Measurements from ENCODE around the gene METTL18.

The METTL18 gene

GRCh38 chr1:169794530-169795416 lies at the start of gene METTL18:
METTL18 (minus strand) TSS chr1:169794907; CDS start chr1:169793695, 1,212 bp downstream.
- H3K27me3 ChIP-seq (ENCODE audit: control insufficient read depth in 1 of 2, insufficient read depth in 2 of 2, low read length in 2 of 2) = no peaks in the 10 kb centered on the region
- H3K4me3 ChIP-seq (ENCODE audit: low read length in 2 of 2) = peak within 1 kb of the TSS; percentile 81 to 92
- H3K4me1 ChIP-seq (ENCODE audit: control insufficient read depth, insufficient read depth, low read length) = peaks cover 6% of the 10 kb centered on the region
- peak within 1 kb of the TSS; percentile 83 for H3K27ac ChIP-seq (ENCODE audit: low read length)
- peak within 1 kb of the TSS; percentile 78 to 91 for H3K9ac ChIP-seq (ENCODE audit: low read length in 2 of 2)
- no peaks in the 10 kb centered on the region for H3K9me3 ChIP-seq (ENCODE audit: control insufficient read depth in 2 of 2, low read length in 2 of 2)
- H3K36me3 ChIP-seq (ENCODE audit: control insufficient read depth in 2 of 2, insufficient read depth in 2 of 2, low read length in 2 of 2) = peaks cover 0 to 4% of the 10 kb centered on the region in 2 donors

DNA sequence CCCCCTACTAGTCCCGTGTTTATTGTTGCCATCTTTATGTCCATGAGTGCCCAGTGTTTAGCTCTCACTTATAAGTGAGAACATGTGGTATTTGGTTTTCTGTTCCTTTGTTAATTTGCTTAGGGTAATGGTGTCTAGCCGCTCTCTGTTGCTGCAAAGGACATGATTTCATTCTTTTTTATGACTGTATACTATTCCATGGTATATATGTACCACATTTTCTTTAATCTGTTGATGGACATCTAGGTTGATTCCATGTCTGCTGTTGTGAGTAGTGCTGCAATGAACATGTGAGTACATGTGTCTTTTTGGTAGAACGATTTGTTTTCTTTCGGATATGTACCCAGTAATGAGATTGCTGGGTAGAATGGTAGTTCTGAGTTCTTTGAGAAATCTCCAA lies 44.2 kb upstream of the METTL18 start:
- Histone ChIP-seq H3K4me3 (ENCODE audit: low read length in 2 of 2) (no peak overlapping the region), H3K27me3 (ENCODE audit: control insufficient read depth in 1 of 2, insufficient read depth in 2 of 2, low read length in 2 of 2) (no peaks in the 10 kb centered on the region), H3K9me3 (ENCODE audit: control insufficient read depth in 2 of 2, low read length in 2 of 2) (no peaks in the 10 kb centered on the region), H3K36me3 (ENCODE audit: control insufficient read depth in 2 of 2, insufficient read depth in 2 of 2, low read length in 2 of 2) (peaks cover 0 to 8% of the 10 kb centered on the region in 2 donors), H3K4me1 (ENCODE audit: control insufficient read depth, insufficient read depth, low read length) (no peaks in the 10 kb centered on the region), H3K27ac (ENCODE audit: low read length) (no peak overlapping the region), H3K9ac (ENCODE audit: low read length in 2 of 2) (no peak overlapping the region)

DNA sequence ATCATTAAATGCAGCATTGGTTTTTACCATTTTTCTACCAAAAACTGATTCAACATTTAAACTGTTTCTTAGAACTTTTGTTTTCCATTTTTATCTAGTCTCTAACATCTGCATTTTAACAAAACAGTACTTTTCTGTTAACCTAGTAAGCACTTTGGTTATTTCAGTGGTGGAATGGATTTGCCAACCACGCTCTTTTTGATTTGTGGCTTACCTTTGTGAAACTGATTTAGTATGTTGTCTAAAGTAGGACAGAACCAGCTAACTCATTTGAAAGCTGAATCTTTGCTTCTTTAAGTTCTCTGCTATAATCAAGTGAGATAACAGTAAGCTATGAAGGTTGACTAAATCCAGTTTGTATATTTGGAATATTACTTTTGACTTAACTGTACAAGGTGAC lies 41.5 kb upstream of the METTL18 start:
- Histone ChIP-seq H3K27me3 (ENCODE audit: control insufficient read depth in 1 of 2, insufficient read depth in 2 of 2, low read length in 2 of 2) (no peaks in the 10 kb centered on the region), H3K9me3 (ENCODE audit: control insufficient read depth in 2 of 2, low read length in 2 of 2) (no peaks in the 10 kb centered on the region), H3K27ac (ENCODE audit: low read length) (no peak overlapping the region), H3K4me3 (ENCODE audit: low read length in 2 of 2) (no peak overlapping the region), H3K36me3 (ENCODE audit: control insufficient read depth in 2 of 2, insufficient read depth in 2 of 2, low read length in 2 of 2) (peaks cover 0 to 5% of the 10 kb centered on the region in 2 donors), H3K9ac (ENCODE audit: low read length in 2 of 2) (no peak overlapping the region), H3K4me1 (ENCODE audit: control insufficient read depth, insufficient read depth, low read length) (no peaks in the 10 kb centered on the region)

DNA sequence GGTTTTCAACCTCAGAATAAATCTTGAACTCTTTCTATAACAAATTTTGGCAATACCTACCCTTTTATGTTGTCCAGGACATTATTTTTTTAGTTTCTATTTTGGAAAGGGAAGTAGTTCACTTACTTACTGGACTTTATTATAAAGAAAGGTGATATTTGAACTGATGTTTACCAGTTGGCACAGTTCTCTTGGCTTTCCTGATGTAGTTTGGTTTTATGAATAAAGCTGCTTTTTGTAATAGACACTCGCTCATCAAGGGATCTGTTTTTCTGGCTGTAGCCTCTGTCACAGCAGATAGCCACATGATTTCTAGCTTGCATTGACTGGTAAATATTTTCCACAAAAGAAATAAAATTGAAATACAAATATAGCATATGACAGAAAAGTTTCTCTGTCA lies 40.9 kb upstream of the METTL18 start:
- Histone ChIP-seq H3K4me3 (ENCODE audit: low read length in 2 of 2) (no peak overlapping the region), H3K9ac (ENCODE audit: low read length in 2 of 2) (no peak overlapping the region), H3K27ac (ENCODE audit: low read length) (no peak overlapping the region), H3K4me1 (ENCODE audit: control insufficient read depth, insufficient read depth, low read length) (no peaks in the 10 kb centered on the region), H3K9me3 (ENCODE audit: control insufficient read depth in 2 of 2, low read length in 2 of 2) (no peaks in the 10 kb centered on the region), H3K36me3 (ENCODE audit: control insufficient read depth in 2 of 2, insufficient read depth in 2 of 2, low read length in 2 of 2) (peaks cover 0 to 5% of the 10 kb centered on the region in 2 donors), H3K27me3 (ENCODE audit: control insufficient read depth in 1 of 2, insufficient read depth in 2 of 2, low read length in 2 of 2) (no peaks in the 10 kb centered on the region)

- H3K27me3 ChIP-seq (ENCODE audit: control insufficient read depth in 1 of 2, insufficient read depth in 2 of 2, low read length in 2 of 2) = no peaks in the 10 kb centered on the region
- no peaks in the 10 kb centered on the region for H3K9me3 ChIP-seq (ENCODE audit: control insufficient read depth in 2 of 2, low read length in 2 of 2)
- H3K27ac ChIP-seq (ENCODE audit: low read length) = no peak overlapping the region
- H3K36me3 ChIP-seq (ENCODE audit: control insufficient read depth in 2 of 2, insufficient read depth in 2 of 2, low read length in 2 of 2) = peaks cover 0 to 5% of the 10 kb centered on the region in 2 donors
- H3K4me1 ChIP-seq (ENCODE audit: control insufficient read depth, insufficient read depth, low read length) = no peaks in the 10 kb centered on the region
- H3K4me3 ChIP-seq (ENCODE audit: low read length in 2 of 2) = no peak overlapping the region
- H3K9ac ChIP-seq (ENCODE audit: low read length in 2 of 2) = no peak overlapping the region
These were observed 40.2 kb upstream of the METTL18 start for GRCh38 chr1:169834869-169835268.

- Histone ChIP-seq H3K4me3 (ENCODE audit: low read length in 2 of 2) (no peak overlapping the region), H3K4me1 (ENCODE audit: control insufficient read depth, insufficient read depth, low read length) (no peaks in the 10 kb centered on the region), H3K27me3 (ENCODE audit: control insufficient read depth in 1 of 2, insufficient read depth in 2 of 2, low read length in 2 of 2) (no peaks in the 10 kb centered on the region), H3K36me3 (ENCODE audit: control insufficient read depth in 2 of 2, insufficient read depth in 2 of 2, low read length in 2 of 2) (peaks cover 0 to under 1% of the 10 kb centered on the region in 2 donors), H3K9me3 (ENCODE audit: control insufficient read depth in 2 of 2, low read length in 2 of 2) (no peaks in the 10 kb centered on the region), H3K27ac (ENCODE audit: low read length) (no peak overlapping the region), H3K9ac (ENCODE audit: low read length in 2 of 2) (no peak overlapping the region)
These were observed 38.6 kb upstream of the METTL18 start for GRCh38 chr1:169833179-169833901.

DNA sequence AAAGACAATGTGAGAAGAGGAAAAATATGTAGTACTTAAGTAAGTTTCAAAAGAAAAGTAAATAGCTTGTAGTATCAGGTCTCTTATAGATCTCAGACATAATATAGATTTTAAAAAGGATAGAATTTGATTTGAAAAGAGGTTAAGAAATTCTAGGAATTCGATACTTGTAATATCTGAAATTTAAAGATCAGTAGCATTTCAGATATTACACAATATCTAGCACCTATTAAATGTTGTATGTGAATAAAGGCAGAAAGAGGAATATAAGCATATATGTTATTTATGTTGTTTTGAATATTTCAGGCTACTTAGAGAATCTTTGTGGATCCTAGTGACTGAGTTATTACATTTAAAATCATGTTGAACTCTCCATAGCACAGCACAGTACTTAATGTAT lies 35.0 kb upstream of the METTL18 start:
- Histone ChIP-seq H3K9me3 (ENCODE audit: control insufficient read depth in 2 of 2, low read length in 2 of 2) (no peaks in the 10 kb centered on the region), H3K27ac (ENCODE audit: low read length) (no peak overlapping the region), H3K4me3 (ENCODE audit: low read length in 2 of 2) (no peak overlapping the region), H3K27me3 (ENCODE audit: control insufficient read depth in 1 of 2, insufficient read depth in 2 of 2, low read length in 2 of 2) (no peaks in the 10 kb centered on the region), H3K9ac (ENCODE audit: low read length in 2 of 2) (no peak overlapping the region), H3K4me1 (ENCODE audit: control insufficient read depth, insufficient read depth, low read length) (no peaks in the 10 kb centered on the region), H3K36me3 (ENCODE audit: control insufficient read depth in 2 of 2, insufficient read depth in 2 of 2, low read length in 2 of 2) (peaks cover 4 to 6% of the 10 kb centered on the region in 2 donors)

DNA sequence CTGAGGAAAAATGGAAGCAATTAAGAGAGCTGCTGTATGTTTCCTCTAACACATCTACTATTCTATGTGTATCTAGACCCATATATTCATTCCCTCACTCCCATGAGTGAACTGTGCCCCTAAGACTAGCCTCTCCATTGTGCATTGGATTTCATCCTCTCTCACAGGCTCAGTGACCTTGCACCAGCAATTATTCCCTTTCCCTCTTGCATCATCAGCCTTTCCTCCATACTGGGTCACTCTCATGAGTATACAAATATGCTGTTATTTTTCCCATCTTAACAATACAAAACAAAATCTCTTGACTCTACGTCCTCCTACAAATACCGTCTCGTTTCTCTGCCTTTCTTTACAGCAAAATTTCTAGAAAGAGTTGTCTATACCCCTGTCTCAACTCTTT lies 29.4 kb upstream of the METTL18 start:
- H3K36me3 ChIP-seq (ENCODE audit: control insufficient read depth in 2 of 2, insufficient read depth in 2 of 2, low read length in 2 of 2) = peaks cover 7 to 14% of the 10 kb centered on the region in 2 donors
- H3K9me3 ChIP-seq (ENCODE audit: control insufficient read depth in 2 of 2, low read length in 2 of 2) = no peaks in the 10 kb centered on the region
- no peaks in the 10 kb centered on the region for H3K4me1 ChIP-seq (ENCODE audit: control insufficient read depth, insufficient read depth, low read length)
- no peak overlapping the region for H3K4me3 ChIP-seq (ENCODE audit: low read length in 2 of 2)
- no peak overlapping the region for H3K27ac ChIP-seq (ENCODE audit: low read length)
- no peaks in the 10 kb centered on the region for H3K27me3 ChIP-seq (ENCODE audit: control insufficient read depth in 1 of 2, insufficient read depth in 2 of 2, low read length in 2 of 2)
- H3K9ac ChIP-seq (ENCODE audit: low read length in 2 of 2) = no peak overlapping the region

DNA sequence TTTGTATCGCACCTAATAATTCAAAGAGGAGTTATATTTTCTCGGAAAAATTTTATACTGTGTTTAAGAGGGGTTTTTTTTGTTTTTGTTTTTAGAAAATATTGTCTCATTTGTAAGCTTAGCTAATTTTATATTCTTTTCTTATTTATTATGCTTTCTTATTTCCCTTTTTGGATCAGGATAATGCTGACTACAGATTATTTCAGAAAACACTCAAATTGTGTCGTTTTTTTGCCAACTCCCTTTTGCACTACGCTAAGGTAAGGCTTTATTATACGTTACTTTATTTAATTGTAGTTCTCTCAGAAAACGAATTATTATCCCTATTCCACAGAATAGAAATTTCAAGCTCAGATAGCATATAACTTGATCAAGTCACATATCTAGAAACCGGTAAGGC lies 26.8 kb upstream of the METTL18 start:
- Histone ChIP-seq H3K9me3 (ENCODE audit: control insufficient read depth in 2 of 2, low read length in 2 of 2) (no peaks in the 10 kb centered on the region), H3K36me3 (ENCODE audit: control insufficient read depth in 2 of 2, insufficient read depth in 2 of 2, low read length in 2 of 2) (peaks cover 3 to 8% of the 10 kb centered on the region in 2 donors), H3K9ac (ENCODE audit: low read length in 2 of 2) (no peak overlapping the region), H3K4me3 (ENCODE audit: low read length in 2 of 2) (no peak overlapping the region), H3K27ac (ENCODE audit: low read length) (no peak overlapping the region), H3K4me1 (ENCODE audit: control insufficient read depth, insufficient read depth, low read length) (no peaks in the 10 kb centered on the region), H3K27me3 (ENCODE audit: control insufficient read depth in 1 of 2, insufficient read depth in 2 of 2, low read length in 2 of 2) (no peaks in the 10 kb centered on the region)

DNA sequence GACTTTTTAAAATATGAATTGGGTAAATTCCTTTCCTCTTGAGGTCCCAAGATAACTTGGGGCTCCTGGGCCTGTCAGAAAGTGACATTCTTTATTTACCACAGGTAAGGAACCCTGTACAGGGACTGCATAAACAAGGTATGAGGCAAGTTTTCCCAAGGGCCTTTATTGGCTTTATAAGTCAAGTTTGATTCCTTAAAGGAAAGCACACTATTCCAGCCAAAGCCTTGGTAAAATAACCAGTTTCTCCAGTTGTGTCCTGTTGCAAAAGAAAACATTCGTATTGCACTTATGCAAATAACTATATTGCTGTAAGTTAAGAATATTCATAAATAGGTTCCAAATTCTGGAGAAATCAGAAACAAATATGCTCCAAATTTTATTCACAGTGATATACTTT lies 21.9 kb upstream of the METTL18 start:
- Histone ChIP-seq H3K9me3 (ENCODE audit: control insufficient read depth in 2 of 2, low read length in 2 of 2) (no peaks in the 10 kb centered on the region), H3K4me3 (ENCODE audit: low read length in 2 of 2) (no peak overlapping the region), H3K9ac (ENCODE audit: low read length in 2 of 2) (no peak overlapping the region), H3K36me3 (ENCODE audit: control insufficient read depth in 2 of 2, insufficient read depth in 2 of 2, low read length in 2 of 2) (no peaks in the 10 kb centered on the region), H3K27me3 (ENCODE audit: control insufficient read depth in 1 of 2, insufficient read depth in 2 of 2, low read length in 2 of 2) (no peaks in the 10 kb centered on the region), H3K27ac (ENCODE audit: low read length) (no peak overlapping the region), H3K4me1 (ENCODE audit: control insufficient read depth, insufficient read depth, low read length) (no peaks in the 10 kb centered on the region)

DNA sequence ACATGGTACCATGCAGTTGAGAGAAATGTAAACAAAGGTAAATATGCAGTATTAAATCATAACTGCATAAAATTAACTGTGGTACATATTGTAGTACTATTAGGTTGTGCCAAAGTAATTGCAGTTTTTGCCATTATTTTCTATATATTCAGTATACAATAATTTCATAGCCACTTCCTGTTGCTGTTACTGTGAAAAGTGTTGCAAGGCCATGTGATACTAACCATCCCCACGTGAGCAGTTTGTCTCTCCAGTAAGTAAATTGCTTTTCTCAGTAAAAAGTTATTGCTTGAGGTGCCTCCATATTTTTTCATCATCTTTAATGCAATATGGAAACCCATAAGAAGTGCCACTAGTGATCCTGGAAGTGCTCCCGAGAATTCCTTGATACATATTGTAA lies 19.6 kb upstream of the METTL18 start:
- Histone ChIP-seq H3K27ac (ENCODE audit: low read length) (no peak overlapping the region), H3K9me3 (ENCODE audit: control insufficient read depth in 2 of 2, low read length in 2 of 2) (no peaks in the 10 kb centered on the region), H3K36me3 (ENCODE audit: control insufficient read depth in 2 of 2, insufficient read depth in 2 of 2, low read length in 2 of 2) (no peaks in the 10 kb centered on the region), H3K9ac (ENCODE audit: low read length in 2 of 2) (no peak overlapping the region), H3K27me3 (ENCODE audit: control insufficient read depth in 1 of 2, insufficient read depth in 2 of 2, low read length in 2 of 2) (no peaks in the 10 kb centered on the region), H3K4me1 (ENCODE audit: control insufficient read depth, insufficient read depth, low read length) (no peaks in the 10 kb centered on the region), H3K4me3 (ENCODE audit: low read length in 2 of 2) (no peak overlapping the region)
